Measurements from ENCODE around the gene PLA1A.

Gene PLA1A

GRCh38 chr3:119636891-119637611 is 39.4 kb downstream of the PLA1A start:
- TF ChIP-seq SIN3A (IDR thresholded peaks at IDR 0.05; ENCODE audit: borderline replicate concordance, insufficient read depth, low read length) (no peak), REST (IDR thresholded peaks at IDR 0.05; ENCODE audit: insufficient read depth in 1 of 2, low read depth in 2 of 2, low read length in 2 of 2) (no peak), TAF1 (IDR thresholded peaks at IDR 0.05; ENCODE audit: borderline replicate concordance, insufficient read depth, low read length) (no peak), FOXP2 (optimal IDR thresholded peaks at IDR 0.05; ENCODE audit: borderline replicate concordance, extremely low read depth, extremely low read length, insufficient read depth) (no peak), POLR2AphosphoS5 (IDR thresholded peaks at IDR 0.05; ENCODE audit: low read depth, low read length) (no peak)

DNA sequence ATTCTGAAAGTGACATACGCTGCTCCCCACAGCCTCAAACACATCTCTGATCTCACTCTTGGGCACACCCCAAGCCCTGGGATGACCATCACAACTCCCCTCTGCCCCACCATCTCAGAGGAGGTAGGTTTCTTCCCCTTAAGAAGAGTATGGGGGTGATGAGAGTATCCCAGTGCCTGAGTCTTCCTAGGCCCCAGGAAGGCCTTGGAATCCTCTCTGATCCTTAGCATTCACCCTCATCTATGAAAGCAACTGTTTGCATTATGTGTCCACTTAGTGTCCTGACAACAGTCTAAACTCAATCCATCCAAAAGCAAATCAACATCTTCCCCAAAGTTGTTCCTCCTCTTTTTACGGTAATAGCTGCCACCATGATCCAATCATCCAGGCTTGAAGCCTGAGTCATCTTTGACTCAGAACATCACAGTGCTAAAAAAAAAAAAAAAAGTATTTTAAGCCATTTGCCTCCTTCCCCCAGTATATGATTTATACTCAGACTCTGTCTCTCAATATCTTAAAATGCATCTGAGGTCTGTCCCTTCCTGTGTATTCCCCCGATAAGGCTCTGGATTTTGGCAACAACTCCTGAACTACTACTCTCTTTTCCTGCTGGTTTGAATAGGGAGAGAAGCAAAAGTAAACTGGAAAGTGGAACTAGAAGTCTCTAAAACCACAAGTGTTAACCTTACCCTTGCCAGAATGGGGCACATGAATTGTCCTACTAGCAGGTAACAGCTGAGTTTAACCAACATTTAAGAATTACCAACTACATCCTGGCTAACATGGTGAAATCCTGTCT is 40.2 kb downstream of the PLA1A start:
- TF ChIP-seq TAF1 (IDR thresholded peaks at IDR 0.05; ENCODE audit: borderline replicate concordance, insufficient read depth, low read length) (no peak), POLR2AphosphoS5 (IDR thresholded peaks at IDR 0.05; ENCODE audit: low read depth, low read length) (no peak), SIN3A (IDR thresholded peaks at IDR 0.05; ENCODE audit: borderline replicate concordance, insufficient read depth, low read length) (no peak), REST (IDR thresholded peaks at IDR 0.05; ENCODE audit: insufficient read depth in 1 of 2, low read depth in 2 of 2, low read length in 2 of 2) (no peak), FOXP2 (optimal IDR thresholded peaks at IDR 0.05; ENCODE audit: borderline replicate concordance, extremely low read depth, extremely low read length, insufficient read depth) (no peak)

GRCh38 chr3:119639494-119640350 is 42.0 kb downstream of the PLA1A start:
- TF ChIP-seq SIN3A (IDR thresholded peaks at IDR 0.05; ENCODE audit: borderline replicate concordance, insufficient read depth, low read length) (no peak), FOXP2 (optimal IDR thresholded peaks at IDR 0.05; ENCODE audit: borderline replicate concordance, extremely low read depth, extremely low read length, insufficient read depth) (no peak), TAF1 (IDR thresholded peaks at IDR 0.05; ENCODE audit: borderline replicate concordance, insufficient read depth, low read length) (no peak), POLR2AphosphoS5 (IDR thresholded peaks at IDR 0.05; ENCODE audit: low read depth, low read length) (no peak), REST (IDR thresholded peaks at IDR 0.05; ENCODE audit: insufficient read depth in 1 of 2, low read depth in 2 of 2, low read length in 2 of 2) (no peak)

GRCh38 chr3:119641416-119641815 is 43.7 kb downstream of the PLA1A start:
- TF ChIP-seq FOXP2 (optimal IDR thresholded peaks at IDR 0.05; ENCODE audit: borderline replicate concordance, extremely low read depth, extremely low read length, insufficient read depth) (no peak), REST (IDR thresholded peaks at IDR 0.05; ENCODE audit: insufficient read depth in 1 of 2, low read depth in 2 of 2, low read length in 2 of 2) (no peak), POLR2AphosphoS5 (IDR thresholded peaks at IDR 0.05; ENCODE audit: low read depth, low read length) (no peak), TAF1 (IDR thresholded peaks at IDR 0.05; ENCODE audit: borderline replicate concordance, insufficient read depth, low read length) (no peak), SIN3A (IDR thresholded peaks at IDR 0.05; ENCODE audit: borderline replicate concordance, insufficient read depth, low read length) (no peak)
